Colonic mucosa (tissue), 4 donors: ENCODE results near the gene GRIK2. TPM values are rescaled to one million over a fixed set of nuclear protein-coding genes. Genes with fewer than 3 reads are reported as not detected.

Experiments used
- DNase-seq: peaks from one replicate; pipeline ENCODE4 v3.0.0-alpha.2; 2020
- H3K27ac ChIP-seq: fragments of 200-600 bp; one replicate; pipeline ENCODE4 v1.8.0; 2021
- H3K27me3 ChIP-seq: fragments of 200-600 bp; one replicate; pipeline ENCODE4 v1.8.0; 2021
- H3K36me3 ChIP-seq: fragments of 200-600 bp; one replicate; pipeline ENCODE4 v1.8.0; 2021
- H3K4me1 ChIP-seq: fragments of 200-600 bp; one replicate; pipeline ENCODE4 v1.8.0; 2021; ENCODE audit warnings: mild to moderate bottlenecking
- H3K4me3 ChIP-seq: fragments of 200-600 bp; one replicate; pipeline ENCODE4 v1.8.0; 2021
- H3K9ac ChIP-seq, 2 donors: one replicate each; pipeline ENCODE4 v1.7.0; 2013; ENCODE audit warnings: control low read depth in 2 of 2, low read depth in 2 of 2, low read length in 2 of 2
- H3K9me3 ChIP-seq: fragments of 200-600 bp; one replicate; pipeline ENCODE4 v1.8.0; 2021
- intact Hi-C: fragments of 100-400 bp; cut with DNase I; formaldehyde crosslinking; loops from one replicate; pipeline ENCODE4 v1.14.1; 2022
- total RNA-seq, 2 donors: library from RNA; stranded (reverse); fragmentation: NEBNext Ultra II Directional in 1 of 2; extraction: Animal tissue kit (Norgen Biotek cat#: 25700) in 1 of 2; gene quantifications; one replicate each; pipeline ENCODE4 v1.2.1, GENCODE V29; 2021
- TF ChIP-seq, protein P1 (sequence below): fragments of 200-600 bp; IDR thresholded peaks from one replicate; pipeline ENCODE4 v1.8.0; 2022; ENCODE audit warnings: antibody characterized with exemption, mild to moderate bottlenecking
- donor health status: healthy.
- donor health status: DM: no; HTN: no; CAD: no.
- donor health status: DM: no; HTN: no; CAD: no.

The GRIK2 gene
- total RNA-seq, 2 donors from 2014 or later, result 0.50 to 0.72 TPM

- intact Hi-C loops, result no loop called here
- H3K27me3 ChIP-seq, result no peaks in the 10 kb centered on the region
- no peak overlapping the region for H3K27ac ChIP-seq
- no peaks in the 10 kb centered on the region for H3K4me1 ChIP-seq
- H3K9me3 ChIP-seq, result no peaks in the 10 kb centered on the region
- no peak overlapping the region for H3K9ac ChIP-seq
- TF ChIP-seq, protein P1, sequence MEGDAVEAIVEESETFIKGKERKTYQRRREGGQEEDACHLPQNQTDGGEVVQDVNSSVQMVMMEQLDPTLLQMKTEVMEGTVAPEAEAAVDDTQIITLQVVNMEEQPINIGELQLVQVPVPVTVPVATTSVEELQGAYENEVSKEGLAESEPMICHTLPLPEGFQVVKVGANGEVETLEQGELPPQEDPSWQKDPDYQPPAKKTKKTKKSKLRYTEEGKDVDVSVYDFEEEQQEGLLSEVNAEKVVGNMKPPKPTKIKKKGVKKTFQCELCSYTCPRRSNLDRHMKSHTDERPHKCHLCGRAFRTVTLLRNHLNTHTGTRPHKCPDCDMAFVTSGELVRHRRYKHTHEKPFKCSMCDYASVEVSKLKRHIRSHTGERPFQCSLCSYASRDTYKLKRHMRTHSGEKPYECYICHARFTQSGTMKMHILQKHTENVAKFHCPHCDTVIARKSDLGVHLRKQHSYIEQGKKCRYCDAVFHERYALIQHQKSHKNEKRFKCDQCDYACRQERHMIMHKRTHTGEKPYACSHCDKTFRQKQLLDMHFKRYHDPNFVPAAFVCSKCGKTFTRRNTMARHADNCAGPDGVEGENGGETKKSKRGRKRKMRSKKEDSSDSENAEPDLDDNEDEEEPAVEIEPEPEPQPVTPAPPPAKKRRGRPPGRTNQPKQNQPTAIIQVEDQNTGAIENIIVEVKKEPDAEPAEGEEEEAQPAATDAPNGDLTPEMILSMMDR, result no peak
- DNase-seq, result no peak
- no peaks in the 10 kb centered on the region for H3K36me3 ChIP-seq
- no peak overlapping the region for H3K4me3 ChIP-seq
Observed at GRCh38 chr6:101961357-101961756, 567.8 kb downstream of the GRIK2 start.

GRCh38 chr6:101980924-101981323, 587.4 kb downstream of the GRIK2 start:
- Histone ChIP-seq H3K27ac (no peak overlapping the region), H3K27me3 (no peaks in the 10 kb centered on the region), H3K9ac (no peak overlapping the region), H3K9me3 (no peaks in the 10 kb centered on the region), H3K4me1 (no peaks in the 10 kb centered on the region), H3K36me3 (no peaks in the 10 kb centered on the region), H3K4me3 (no peak overlapping the region)
- no peak for DNase-seq
- intact Hi-C loops, result no loop called here
- TF ChIP-seq, protein P1, result no peak

- H3K27me3 ChIP-seq, result no peaks in the 10 kb centered on the region
- intact Hi-C loops, result no loop called here
- H3K9me3 ChIP-seq, result no peaks in the 10 kb centered on the region
- no peak overlapping the region for H3K27ac ChIP-seq
- no peaks in the 10 kb centered on the region for H3K36me3 ChIP-seq
- no peak overlapping the region for H3K4me3 ChIP-seq
- H3K4me1 ChIP-seq, result no peaks in the 10 kb centered on the region
- H3K9ac ChIP-seq, result no peak overlapping the region
- no peak for DNase-seq
- TF ChIP-seq, protein P1, result no peak
Observed at GRCh38 chr6:101986476-101986875, 593.0 kb downstream of the GRIK2 start.

- intact Hi-C loops, result no loop called here
- TF ChIP-seq, protein P1, result no peak
- Histone ChIP-seq H3K4me1 (no peaks in the 10 kb centered on the region), H3K9me3 (no peaks in the 10 kb centered on the region), H3K36me3 (no peaks in the 10 kb centered on the region), H3K27me3 (no peaks in the 10 kb centered on the region), H3K9ac (no peak overlapping the region), H3K27ac (no peak overlapping the region), H3K4me3 (no peak overlapping the region)
- no peak for DNase-seq
Observed at GRCh38 chr6:101992286-101992685, 598.8 kb downstream of the GRIK2 start.

GRCh38 chr6:101994521-101994920, 601.0 kb downstream of the GRIK2 start:
- TF ChIP-seq, protein P1, result no peak
- intact Hi-C loops, result no loop called here
- no peaks in the 10 kb centered on the region for H3K4me1 ChIP-seq
- H3K27ac ChIP-seq, result no peak overlapping the region
- H3K9ac ChIP-seq, result no peak overlapping the region
- H3K36me3 ChIP-seq, result no peaks in the 10 kb centered on the region
- no peak for DNase-seq
- H3K9me3 ChIP-seq, result no peaks in the 10 kb centered on the region
- no peak overlapping the region for H3K4me3 ChIP-seq
- no peaks in the 10 kb centered on the region for H3K27me3 ChIP-seq

DNA sequence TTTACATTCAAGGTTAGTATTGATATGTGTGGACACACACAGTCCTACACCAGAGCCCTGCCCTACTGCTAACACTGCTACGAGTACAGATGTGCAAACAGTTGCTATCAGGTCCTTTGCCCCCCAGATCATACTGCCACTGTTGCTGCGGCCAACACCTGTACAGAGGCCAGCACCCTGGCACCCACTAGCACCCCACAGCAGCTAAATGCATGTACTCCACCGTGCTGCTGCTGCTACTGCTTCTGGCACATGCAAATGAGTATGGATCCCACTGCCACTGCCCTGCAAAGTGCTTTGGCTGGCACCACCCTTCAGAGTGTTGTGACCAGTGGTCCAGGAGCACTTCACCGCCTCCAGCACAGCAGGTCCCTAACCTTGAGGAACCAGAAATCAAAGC, 621.9 kb downstream of the GRIK2 start:
- Histone ChIP-seq H3K36me3 (no peaks in the 10 kb centered on the region), H3K27me3 (no peaks in the 10 kb centered on the region), H3K9ac (no peak overlapping the region), H3K4me1 (no peaks in the 10 kb centered on the region), H3K4me3 (no peak overlapping the region), H3K9me3 (no peaks in the 10 kb centered on the region), H3K27ac (no peak overlapping the region)
- intact Hi-C loops, result no loop called here
- TF ChIP-seq, protein P1, result no peak
- DNase-seq, result no peak
